Embryonic facial prominence (tissue), 1 donor: ENCODE data around the gene UGGT1.

Experiments used
- DNase-seq: peaks from one replicate; pipeline ENCODE4 v3.0.0-alpha.2; 2016; ENCODE audit errors: extremely low spot score

Gene UGGT1

GRCh38 chr2:128215897-128216642 is 125.1 kb downstream of the UGGT1 start:
- DNase-seq = no peak

- no peak for DNase-seq
These were observed 126.7 kb downstream of the UGGT1 start for GRCh38 chr2:128217671-128218070.

- DNase-seq = no peak
These were observed 128.9 kb downstream of the UGGT1 start for GRCh38 chr2:128219891-128220290.

- DNase-seq = no peak
These were observed 136.9 kb downstream of the UGGT1 start for GRCh38 chr2:128227862-128228261.

- no peak for DNase-seq
These were observed 137.9 kb downstream of the UGGT1 start for GRCh38 chr2:128228894-128229293.

GRCh38 chr2:128232965-128233789 is 142.2 kb downstream of the UGGT1 start:
- peak; percentile 36 for DNase-seq

- DNase-seq = no peak
These were observed 142.9 kb downstream of the UGGT1 start for GRCh38 chr2:128233790-128234395.

GRCh38 chr2:128234613-128235012 is 143.6 kb downstream of the UGGT1 start:
- DNase-seq = no peak

- no peak for DNase-seq
These were observed 144.6 kb downstream of the UGGT1 start for GRCh38 chr2:128235581-128235980.

GRCh38 chr2:128236491-128237035 is 145.6 kb downstream of the UGGT1 start:
- DNase-seq = no peak

GRCh38 chr2:128237081-128237534 is 146.1 kb downstream of the UGGT1 start:
- no peak for DNase-seq

GRCh38 chr2:128237911-128238697 is 147.1 kb downstream of the UGGT1 start:
- DNase-seq = no peak

- no peak for DNase-seq
These were observed 150.9 kb downstream of the UGGT1 start for GRCh38 chr2:128241896-128242295.
